H9 (cell line): ENCODE data around the gene ACSM3. TPM values are rescaled to one million over a fixed set of nuclear protein-coding genes. Genes with fewer than 3 reads are reported as not detected.

Experiments
- DNase-seq: peaks from one replicate; pipeline ENCODE4 v3.0.0-alpha.2; 2017
- H2AFZ ChIP-seq: one replicate; pipeline ENCODE4 v1.6.1; 2013; ENCODE audit warnings: mild to moderate bottlenecking, low read length, control low read depth, moderate library complexity
- H2AK5ac ChIP-seq: 2 replicates; pipeline ENCODE4 v1.6.1; 2013; ENCODE audit warnings: low read length, control low read depth, mixed read lengths; ENCODE audit not compliant: insufficient read length
- H2BK120ac ChIP-seq: one replicate; pipeline ENCODE4 v1.6.1; 2013; ENCODE audit warnings: low read depth, mild to moderate bottlenecking, low read length, control low read depth, inconsistent platforms; ENCODE audit not compliant: poor library complexity, severe bottlenecking
- H2BK12ac ChIP-seq: 2 replicates; pipeline ENCODE4 v1.6.1; 2013; ENCODE audit warnings: low read length, control low read depth, mixed read lengths, low read depth; ENCODE audit not compliant: insufficient read length
- H2BK15ac ChIP-seq: 2 replicates; pipeline ENCODE4 v1.6.1; 2013; ENCODE audit warnings: low read depth, low read length, control low read depth
- H2BK20ac ChIP-seq: one replicate; pipeline ENCODE4 v1.6.1; 2013; ENCODE audit warnings: low read depth, mild to moderate bottlenecking, low read length, control low read depth, inconsistent platforms; ENCODE audit not compliant: poor library complexity, severe bottlenecking
- H2BK5ac ChIP-seq: 2 replicates; pipeline ENCODE4 v1.6.1; 2013; ENCODE audit warnings: low read length, control low read depth, mixed read lengths; ENCODE audit not compliant: insufficient read length
- H3K14ac ChIP-seq: 2 replicates; pipeline ENCODE4 v1.6.1; 2013; ENCODE audit warnings: low read length, control low read depth; ENCODE audit not compliant: insufficient read depth
- H3K18ac ChIP-seq: 2 replicates; pipeline ENCODE4 v1.6.1; 2013; ENCODE audit warnings: low read depth, mild to moderate bottlenecking, mixed read lengths, low read length, control low read depth; ENCODE audit not compliant: insufficient read length
- H3K23ac ChIP-seq: 2 replicates; pipeline ENCODE4 v1.6.1; 2013; ENCODE audit warnings: low read length, control low read depth, mixed read lengths, low read depth; ENCODE audit not compliant: insufficient read length
- H3K23me2 ChIP-seq: 2 replicates; pipeline ENCODE4 v1.6.1; 2013; ENCODE audit warnings: low read depth, mild to moderate bottlenecking, mixed read lengths, low read length, control low read depth; ENCODE audit not compliant: insufficient read length, poor library complexity, severe bottlenecking
- H3K27ac ChIP-seq: 2 replicates; pipeline ENCODE4 v1.5.1; 2013; ENCODE audit warnings: low read length, control low read depth, mixed read lengths, low read depth; ENCODE audit not compliant: insufficient read length
- H3K27me3 ChIP-seq: 2 replicates; pipeline ENCODE4 v1.6.1; 2013; ENCODE audit warnings: low read length, control low read depth, inconsistent platforms; ENCODE audit not compliant: insufficient read depth
- H3K4ac ChIP-seq: 2 replicates; pipeline ENCODE4 v1.6.1; 2013; ENCODE audit warnings: low read depth, mild to moderate bottlenecking, control low read depth, inconsistent platforms, low read length, moderate library complexity
- H3K4me1 ChIP-seq: 2 replicates; pipeline ENCODE4 v1.6.1; 2013; ENCODE audit warnings: low read length, control low read depth, inconsistent platforms; ENCODE audit not compliant: insufficient read depth
- H3K4me2 ChIP-seq: 2 replicates; pipeline ENCODE4 v1.6.1; 2013; ENCODE audit warnings: low read length, control low read depth, mixed read lengths; ENCODE audit not compliant: insufficient read length, insufficient read depth
- H3K56ac ChIP-seq: 2 replicates; pipeline ENCODE4 v1.6.1; 2013; ENCODE audit warnings: low read depth, mild to moderate bottlenecking, mixed read lengths, low read length, control low read depth; ENCODE audit not compliant: insufficient read length
- H3K79me1 ChIP-seq: 2 replicates; pipeline ENCODE4 v1.6.1; 2013; ENCODE audit warnings: low read depth, mild to moderate bottlenecking, moderate library complexity, low read length, control low read depth, inconsistent platforms; ENCODE audit not compliant: insufficient read depth, poor library complexity, severe bottlenecking
- H3K79me2 ChIP-seq: 2 replicates; pipeline ENCODE4 v1.6.1; 2013; ENCODE audit warnings: low read length, control low read depth, inconsistent platforms; ENCODE audit not compliant: insufficient read depth
- H3K9ac ChIP-seq: 2 replicates; pipeline ENCODE4 v1.6.1; 2013; ENCODE audit warnings: low read length, control low read depth, mixed read lengths; ENCODE audit not compliant: insufficient read length; ENCODE audit errors: extremely low read depth
- H3K9me3 ChIP-seq: one replicate; pipeline ENCODE4 v1.6.1; 2013; ENCODE audit warnings: low read depth, low read length, inconsistent platforms; ENCODE audit not compliant: control insufficient read depth
- H3T11ph ChIP-seq: one replicate; pipeline ENCODE4 v1.6.1; 2013; ENCODE audit warnings: mild to moderate bottlenecking, low read length, control low read depth, inconsistent platforms
- H4K20me1 ChIP-seq: one replicate; pipeline ENCODE4 v1.6.1; 2013; ENCODE audit not compliant: control insufficient read depth, insufficient read length, insufficient read depth
- H4K5ac ChIP-seq: 2 replicates; pipeline ENCODE4 v1.6.1; 2013; ENCODE audit warnings: low read depth, mild to moderate bottlenecking, mixed read lengths, low read length, control low read depth; ENCODE audit not compliant: insufficient read length
- H4K8ac ChIP-seq: replicated peaks from 2 replicates; pipeline ENCODE4 v1.6.1; 2013; ENCODE audit warnings: low read length, control low read depth, mixed read lengths, low read depth; ENCODE audit not compliant: insufficient read length
- H4K91ac ChIP-seq: 2 replicates; pipeline ENCODE4 v1.6.1; 2013; ENCODE audit warnings: low read depth, mild to moderate bottlenecking, moderate library complexity, mixed read lengths, low read length, control low read depth; ENCODE audit not compliant: insufficient read length
- H3K27ac Mint-ChIP-seq, 3 experiments: 2 replicates in 2 of 3; 3 replicates in 1 of 3; pipeline ENCODE4 v1.8.0; 2020 to 2021; ENCODE audit warnings: mixed read lengths in 3 of 3, mild to moderate bottlenecking in 1 of 3, moderate library complexity in 1 of 3
- H3K27me3 Mint-ChIP-seq: 2 replicates; pipeline ENCODE4 v1.8.0; 2021; ENCODE audit warnings: low read depth, mild to moderate bottlenecking, moderate library complexity, mixed read lengths
- H3K36me3 Mint-ChIP-seq, 3 experiments: 2 replicates in 2 of 3; 3 replicates in 1 of 3; pipeline ENCODE4 v1.8.0; 2020 to 2021; ENCODE audit warnings: low read depth in 3 of 3, mixed read lengths in 3 of 3; ENCODE audit not compliant: insufficient read depth in 1 of 3
- H3K4me1 Mint-ChIP-seq, 2 experiments: 2 replicates each; pipeline ENCODE4 v1.8.0; 2020; ENCODE audit warnings: mixed read lengths in 2 of 2
- H3K4me3 Mint-ChIP-seq, 2 experiments: 2 replicates in 1 of 2; 3 replicates in 1 of 2; pipeline ENCODE4 v1.8.0; 2020 to 2021; ENCODE audit warnings: mild to moderate bottlenecking in 2 of 2, mixed read lengths in 2 of 2, moderate library complexity in 1 of 2
- H3K9me3 Mint-ChIP-seq, 2 experiments: 2 replicates in 1 of 2; 3 replicates in 1 of 2; pipeline ENCODE4 v1.8.0; 2020; ENCODE audit warnings: mild to moderate bottlenecking in 2 of 2, mixed read lengths in 2 of 2, moderate library complexity in 1 of 2
- total RNA-seq: library from RNA; stranded (reverse); gene quantifications from 2 replicates; pipeline ENCODE4 v1.2.1, GENCODE V29; 2021
- TF ChIP-seq, protein P1 (sequence below): fragments of 200-600 bp; sonication (generic); conservative IDR thresholded peaks from 3 replicates; pipeline ENCODE4 v1.8.0; 2021; ENCODE audit warnings: antibody characterized with exemption, mild to moderate bottlenecking

ACSM3 gene
- total RNA-seq, 1 experiment from 2014 or later: 3.1 TPM

DNA sequence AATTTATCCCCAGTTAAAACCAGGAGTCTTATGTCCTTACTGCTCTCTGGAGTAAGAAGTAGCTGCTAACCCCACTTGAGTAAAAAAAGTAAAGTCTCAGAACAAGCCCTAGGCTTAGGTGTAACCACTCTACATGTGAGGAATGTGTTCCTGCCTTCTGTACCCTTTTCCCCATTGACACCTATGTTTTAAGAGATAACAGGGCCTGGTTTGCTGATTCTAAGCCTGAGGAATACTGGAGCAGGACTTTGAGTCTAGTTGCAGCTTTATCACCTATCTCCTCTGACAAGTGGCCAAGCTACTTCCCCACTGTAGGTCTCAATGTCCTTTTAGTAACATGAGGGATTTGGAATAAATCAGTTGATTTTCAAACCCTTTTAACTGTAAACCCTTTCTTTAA is 82.7 kb downstream of the ACSM3 start:
- no peak overlapping the region for H3K27ac Mint-ChIP-seq

More for the DNA sequence above, 82.7 kb downstream of the ACSM3 start:
- no peak overlapping the region for H2AFZ ChIP-seq
- no peak overlapping the region for H3K9ac ChIP-seq
- H3K79me2 ChIP-seq: no peaks in the 10 kb centered on the region
- no peak overlapping the region for H2BK5ac ChIP-seq
- H3K56ac ChIP-seq: no peak overlapping the region
- TF ChIP-seq, protein P1, sequence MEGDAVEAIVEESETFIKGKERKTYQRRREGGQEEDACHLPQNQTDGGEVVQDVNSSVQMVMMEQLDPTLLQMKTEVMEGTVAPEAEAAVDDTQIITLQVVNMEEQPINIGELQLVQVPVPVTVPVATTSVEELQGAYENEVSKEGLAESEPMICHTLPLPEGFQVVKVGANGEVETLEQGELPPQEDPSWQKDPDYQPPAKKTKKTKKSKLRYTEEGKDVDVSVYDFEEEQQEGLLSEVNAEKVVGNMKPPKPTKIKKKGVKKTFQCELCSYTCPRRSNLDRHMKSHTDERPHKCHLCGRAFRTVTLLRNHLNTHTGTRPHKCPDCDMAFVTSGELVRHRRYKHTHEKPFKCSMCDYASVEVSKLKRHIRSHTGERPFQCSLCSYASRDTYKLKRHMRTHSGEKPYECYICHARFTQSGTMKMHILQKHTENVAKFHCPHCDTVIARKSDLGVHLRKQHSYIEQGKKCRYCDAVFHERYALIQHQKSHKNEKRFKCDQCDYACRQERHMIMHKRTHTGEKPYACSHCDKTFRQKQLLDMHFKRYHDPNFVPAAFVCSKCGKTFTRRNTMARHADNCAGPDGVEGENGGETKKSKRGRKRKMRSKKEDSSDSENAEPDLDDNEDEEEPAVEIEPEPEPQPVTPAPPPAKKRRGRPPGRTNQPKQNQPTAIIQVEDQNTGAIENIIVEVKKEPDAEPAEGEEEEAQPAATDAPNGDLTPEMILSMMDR: no peak
- H4K20me1 ChIP-seq: no peaks in the 10 kb centered on the region
- no peak overlapping the region for H3K18ac ChIP-seq
- no peak overlapping the region for H3K23ac ChIP-seq
- Mint-ChIP-seq H3K9me3 (no peaks in the 10 kb centered on the region), H3K27me3 (no peaks in the 10 kb centered on the region), H3K4me3 (no peak overlapping the region), H3K36me3 (peaks cover 6 to 30% (median 17%) of the 10 kb centered on the region in 3 experiments), H3K4me1 (no peaks in the 10 kb centered on the region)
- H3K4ac ChIP-seq: no peak overlapping the region
- no peak overlapping the region for H2BK15ac ChIP-seq
- H2BK20ac ChIP-seq: no peak overlapping the region
- no peak overlapping the region for H2BK120ac ChIP-seq
- H3K4me2 ChIP-seq: no peak overlapping the region
- H3K9me3 ChIP-seq: no peaks in the 10 kb centered on the region
- H3K79me1 ChIP-seq: no peaks in the 10 kb centered on the region
- no peak overlapping the region for H3T11ph ChIP-seq
- no peak for DNase-seq
- H3K27ac ChIP-seq: no peak overlapping the region
- no peaks in the 10 kb centered on the region for H3K23me2 ChIP-seq
- no peaks in the 10 kb centered on the region for H3K4me1 ChIP-seq
- no peak overlapping the region for H2AK5ac ChIP-seq
- H3K14ac ChIP-seq: no peak overlapping the region
- H4K5ac ChIP-seq: no peak overlapping the region
- H4K8ac ChIP-seq: no peak overlapping the region
- no peaks in the 10 kb centered on the region; the same call in 1 of the 2 replicates for H3K27me3 ChIP-seq
- no peak overlapping the region for H2BK12ac ChIP-seq
- no peak overlapping the region for H4K91ac ChIP-seq

Other genes with a start within 250 kb of the ACSM3 start
- gene ACSM2B, start 187.6 kb upstream of the ACSM3 start, total RNA-seq: not detected in 2 replicates
- gene ACSM1, start 66.3 kb upstream of the ACSM3 start, total RNA-seq: 0.81 and 0.83 TPM in 2 replicates
- gene THUMPD1, start 22.2 kb upstream of the ACSM3 start, total RNA-seq: 48.8 and 51.3 TPM in 2 replicates
- gene ERI2, start 42.5 kb downstream of the ACSM3 start, total RNA-seq: 22.4 and 24.6 TPM in 2 replicates
- gene REXO5, start 42.5 kb downstream of the ACSM3 start, total RNA-seq: 6.7 and 7.6 TPM in 2 replicates
- 16.1 and 17.7 TPM in 2 replicates for gene DCUN1D3, start 136.3 kb downstream of the ACSM3 start, total RNA-seq
- gene LYRM1, start 136.8 kb downstream of the ACSM3 start, total RNA-seq: 9.6 and 10.6 TPM in 2 replicates